Prostate gland (tissue), 2 donors: ENCODE results near the gene TMEM63C.

Source experiments
- CTCF ChIP-seq, 4 experiments: fragments of 200-600 bp in 2 of 4; fragments of 450-650 bp in 2 of 4; sonication (generic) in 2 of 4; IDR thresholded peaks; 1 replicate in 3 of 4; 2 replicates in 1 of 4; pipeline ENCODE4 v1.5.1; 2016 to 2019; ENCODE audit warnings: antibody characterized with exemption in 4 of 4, mild to moderate bottlenecking in 2 of 4, moderate library complexity in 2 of 4
- POLR2A ChIP-seq: fragments of 450-650 bp; IDR thresholded peaks from one replicate; pipeline ENCODE4 v1.6.1; 2016; ENCODE audit warnings: antibody characterized with exemption, mild to moderate bottlenecking
- POLR2AphosphoS5 ChIP-seq: sonication (generic); formaldehyde crosslinking; IDR thresholded peaks from one replicate; pipeline ENCODE4 v1.6.1; 2017; ENCODE audit warnings: antibody characterized with exemption

GRCh38 chr14:77206877-77207389 lies 25.3 kb downstream of the TMEM63C start:
- TF ChIP-seq CTCF (IDR thresholded peaks at IDR 0.05) (no peak), POLR2AphosphoS5 (no peak), POLR2A (no peak)
